ENCODE results near the gene SV2B.

The SV2B gene

DNA sequence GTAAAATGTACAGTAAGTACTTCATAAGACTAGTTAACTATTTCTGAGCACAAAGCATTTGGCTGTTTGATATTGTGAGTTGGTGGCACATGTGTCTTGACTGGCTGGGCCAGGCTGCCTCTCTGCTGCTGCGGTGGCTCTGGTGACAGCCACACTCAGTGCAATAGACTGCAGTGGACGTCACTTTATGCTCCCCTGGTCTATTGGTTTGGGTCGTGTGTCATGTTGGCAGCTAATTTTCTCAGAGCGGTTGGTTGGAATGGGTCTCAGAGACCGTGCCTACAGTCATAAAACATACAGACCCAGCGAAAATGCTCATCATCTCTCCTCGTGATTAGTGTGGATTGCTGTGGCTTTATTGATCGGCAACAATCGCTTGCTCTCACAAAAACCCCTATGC, 71.3 kb downstream of the SV2B start:
- DNase-seq (ENCODE audit: extremely low spot score, insufficient read length, low read depth) (no peak), FAIRE-seq (no peak)

DNA sequence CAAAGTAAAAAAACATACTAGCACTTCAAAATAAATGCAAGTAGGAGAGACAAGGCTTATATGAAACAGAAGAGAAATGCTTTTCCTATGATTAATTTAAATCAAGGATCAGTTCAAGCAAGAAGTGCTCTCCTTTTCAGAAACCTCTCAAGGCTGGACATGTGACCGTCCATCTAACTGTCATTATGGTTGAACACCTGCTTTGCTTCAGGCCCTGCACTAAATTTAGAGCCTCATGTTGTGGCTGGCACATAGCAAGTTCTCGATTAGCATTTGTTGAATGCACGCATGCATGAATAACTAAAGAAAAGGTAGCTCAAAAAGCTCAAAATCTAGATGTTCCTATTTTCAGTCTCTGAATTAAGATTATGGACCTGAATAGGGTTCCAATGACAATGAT, 82.0 kb downstream of the SV2B start:
- no peak for DNase-seq (ENCODE audit: extremely low spot score, insufficient read length, low read depth)
- FAIRE-seq, result no peak

DNA sequence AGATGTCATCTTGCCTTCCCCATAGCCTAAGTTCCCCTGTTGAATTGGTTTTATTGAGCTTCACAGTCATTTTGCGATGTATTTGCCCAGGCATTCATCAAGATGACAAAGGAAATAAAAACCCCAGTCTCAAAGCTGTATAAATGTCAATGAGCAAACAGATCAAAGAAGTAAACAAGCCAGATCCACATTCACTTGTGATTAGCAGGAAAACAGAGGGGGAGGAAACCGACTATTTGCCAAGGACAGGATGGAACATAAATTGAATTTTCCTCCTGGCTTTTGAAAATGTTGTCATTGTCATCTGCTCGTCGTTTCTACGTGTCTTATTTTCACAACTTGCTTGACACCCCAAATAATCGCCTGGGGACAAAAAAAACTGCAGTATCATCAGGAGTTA, 83.5 kb downstream of the SV2B start:
- DNase-seq (ENCODE audit: extremely low spot score, insufficient read length, low read depth), result no peak
- no peak for FAIRE-seq

DNA sequence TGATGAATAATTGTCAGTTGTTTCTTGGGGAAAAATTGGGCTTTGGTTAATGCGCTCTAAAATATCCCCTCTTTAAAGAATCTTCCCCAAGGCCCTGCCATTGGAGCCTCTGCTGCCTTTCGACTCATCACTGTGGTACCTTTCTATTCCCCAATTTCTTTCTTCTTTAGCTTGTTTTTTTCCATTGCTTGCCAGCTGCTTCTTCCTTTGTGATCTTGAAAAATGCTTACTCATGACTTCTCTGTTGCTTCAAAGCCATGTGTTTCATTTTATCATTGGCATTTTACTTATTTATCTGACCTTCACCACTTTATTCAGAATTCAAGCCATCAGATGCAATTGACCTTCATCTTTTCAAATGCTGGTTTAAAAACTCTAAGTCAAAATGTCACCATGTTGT, 84.4 kb downstream of the SV2B start:
- DNase-seq (ENCODE audit: extremely low spot score, insufficient read length, low read depth) (no peak), FAIRE-seq (no peak)

DNA sequence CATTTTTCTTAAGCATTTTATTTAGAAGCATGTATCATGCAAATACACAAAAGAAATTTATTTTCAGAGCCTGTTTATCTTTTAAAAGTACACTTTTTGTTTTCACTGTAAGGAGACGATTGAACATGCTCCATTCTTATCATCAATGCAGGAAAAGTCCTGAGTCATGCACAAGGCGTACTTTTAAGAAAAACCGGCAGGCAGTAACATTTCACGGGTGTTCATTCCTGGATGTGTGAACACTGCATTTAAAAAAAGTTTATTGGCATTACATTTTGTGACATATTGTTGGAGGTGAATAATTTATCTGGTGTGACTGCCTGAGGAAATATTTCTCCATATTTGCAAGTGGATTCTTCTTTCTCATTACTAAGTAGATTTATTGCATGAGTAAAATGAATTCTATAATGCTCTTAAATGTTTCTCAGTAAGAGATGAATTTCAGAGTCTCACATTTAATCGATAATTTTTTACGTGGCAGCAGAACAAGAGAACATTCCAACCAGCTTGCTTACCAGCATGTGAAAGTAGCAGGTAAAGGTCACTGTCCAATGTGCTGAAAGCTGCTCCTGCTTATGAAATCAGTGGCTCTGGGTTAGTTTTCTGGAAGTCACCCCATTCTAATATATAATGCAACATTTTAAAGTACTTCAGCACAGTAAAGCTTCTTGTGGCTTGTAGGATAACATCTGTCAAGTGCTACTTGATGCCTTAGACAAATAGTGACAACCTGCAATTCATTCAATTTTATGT, 87.0 kb downstream of the SV2B start:
- no peak for FAIRE-seq
- DNase-seq (ENCODE audit: extremely low spot score, insufficient read length, low read depth), result no peak

DNA sequence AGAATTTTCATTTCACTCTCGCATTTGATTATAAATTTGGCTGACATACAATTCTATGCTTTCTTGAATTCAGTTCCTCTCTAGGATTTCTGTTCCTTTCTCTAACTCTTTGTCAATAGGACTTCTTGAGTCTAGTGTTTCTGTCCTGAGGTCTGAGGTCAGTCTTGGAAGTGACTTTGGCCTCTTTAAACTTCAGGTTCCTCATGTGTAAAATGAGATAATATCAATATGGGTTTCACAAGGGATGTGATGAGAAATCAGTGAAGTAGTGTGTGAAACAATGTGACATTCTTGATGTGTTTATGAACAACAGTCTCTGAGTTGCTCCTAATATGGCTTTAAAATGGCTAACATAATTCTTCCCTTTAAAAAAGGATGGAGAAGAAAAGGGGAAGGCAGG, 92.2 kb downstream of the SV2B start:
- FAIRE-seq (no peak), DNase-seq (ENCODE audit: extremely low spot score, insufficient read length, low read depth) (no peak)

DNA sequence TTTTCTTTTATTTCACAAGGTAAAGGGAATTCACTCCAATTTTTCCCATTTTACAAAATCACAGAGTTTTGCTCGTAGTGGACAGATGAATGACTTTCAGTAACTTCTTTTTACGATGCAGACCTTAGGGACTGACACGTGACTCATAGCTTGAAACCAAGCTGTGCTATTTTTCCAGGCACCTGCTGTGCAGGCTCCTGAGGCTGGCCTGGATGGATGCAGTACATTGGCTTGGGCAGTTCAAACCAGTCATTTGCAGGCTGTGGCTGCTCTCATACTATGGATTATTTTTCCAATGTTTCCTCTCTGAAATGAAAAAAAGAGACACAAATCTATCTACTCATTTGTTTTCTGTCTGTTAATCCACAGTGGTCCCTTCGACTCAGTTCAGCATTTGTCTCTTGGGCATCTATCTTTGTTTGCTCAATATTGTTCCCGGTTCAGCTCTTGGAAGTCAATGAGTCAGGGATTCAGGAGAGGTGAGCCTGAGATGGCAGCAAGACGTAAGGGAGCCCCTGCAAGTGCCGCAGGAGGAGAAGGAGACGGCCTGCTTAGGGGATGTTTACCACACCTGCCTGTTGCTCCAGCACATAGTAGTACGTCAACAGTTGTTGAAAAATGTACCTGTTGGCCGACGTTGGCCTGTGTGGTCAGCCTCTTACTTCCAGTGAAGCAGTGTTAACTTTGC, 92.8 kb downstream of the SV2B start:
- DNase-seq (ENCODE audit: extremely low spot score, insufficient read length, low read depth) (no peak), FAIRE-seq (no peak)

DNA sequence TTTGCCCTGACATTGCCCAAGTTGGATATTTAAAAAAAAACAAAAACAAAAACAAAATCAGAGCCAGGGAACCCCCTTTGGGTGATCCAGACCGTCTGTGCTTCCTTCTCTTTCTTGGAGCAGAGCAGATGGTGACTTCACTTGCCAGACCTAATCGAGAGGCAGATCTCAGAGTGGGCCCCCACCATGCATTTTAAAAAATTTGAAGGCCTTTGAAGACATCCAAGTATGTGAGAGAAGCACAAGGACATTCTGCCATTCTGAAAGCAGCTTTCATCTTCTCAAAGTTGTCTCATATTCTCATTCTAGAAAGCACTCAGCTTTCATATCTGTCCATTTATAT, 93.3 kb downstream of the SV2B start:
- no peak for FAIRE-seq
- no peak for DNase-seq (ENCODE audit: extremely low spot score, insufficient read length, low read depth)

DNA sequence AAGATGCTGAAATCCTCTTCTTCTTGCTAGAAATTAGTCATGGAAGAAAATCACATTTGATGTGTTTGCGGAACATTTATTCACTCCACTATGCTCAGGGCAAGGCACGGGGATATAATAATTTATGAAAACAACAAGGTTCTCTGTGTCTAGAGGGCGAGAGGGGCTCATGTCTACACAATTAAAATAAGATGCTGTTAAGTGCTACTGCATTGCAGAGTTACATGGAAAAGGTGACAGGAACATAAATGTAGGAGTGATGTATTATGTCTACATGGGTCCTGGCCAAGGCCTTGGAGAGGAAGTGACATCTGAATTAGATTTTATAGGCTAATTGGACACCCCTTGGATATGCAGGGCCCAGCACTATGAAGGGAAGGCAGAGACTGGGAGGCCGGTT, 96.1 kb downstream of the SV2B start:
- no peak for FAIRE-seq
- DNase-seq (ENCODE audit: extremely low spot score, insufficient read length, low read depth), result no peak

DNA sequence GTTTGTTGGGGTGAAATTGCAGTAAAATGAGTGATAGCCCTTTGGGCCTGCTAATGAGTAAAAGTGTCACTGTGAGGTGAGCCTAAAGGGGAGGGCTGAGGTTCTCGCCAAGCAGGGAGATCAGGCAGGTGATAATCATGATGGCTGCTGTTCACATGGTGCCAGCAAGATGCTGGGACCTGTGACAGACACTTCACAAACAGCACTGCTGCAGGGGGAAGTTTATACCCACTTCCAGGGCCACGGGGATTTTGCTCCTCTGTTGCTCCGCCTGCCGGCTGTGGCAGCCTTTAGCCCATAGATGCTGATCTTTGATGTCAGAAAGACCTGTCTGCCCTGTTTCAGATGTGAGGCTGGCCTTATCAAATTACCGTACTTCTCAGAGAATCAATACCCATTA, 96.7 kb downstream of the SV2B start:
- FAIRE-seq (no peak), DNase-seq (ENCODE audit: extremely low spot score, insufficient read length, low read depth) (no peak)

DNA sequence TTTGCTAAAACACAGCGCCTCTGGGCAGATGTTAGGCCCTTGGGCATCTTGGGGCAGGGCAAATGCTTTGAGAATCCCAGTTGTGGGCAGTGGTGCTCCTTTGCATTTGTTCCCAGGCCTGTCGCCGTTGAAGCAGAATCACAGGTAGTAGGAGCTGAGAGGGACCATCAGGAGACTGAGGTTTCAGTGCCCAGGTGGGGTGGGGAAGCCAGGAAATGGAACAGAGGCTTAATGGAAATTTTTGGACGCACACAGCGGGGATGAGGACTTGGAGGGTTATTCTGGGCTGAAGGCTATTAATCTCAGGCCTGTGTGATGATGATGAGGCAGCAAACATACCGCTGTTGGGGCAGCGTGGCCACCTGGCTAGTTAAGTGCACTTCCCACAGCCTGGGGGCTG, 99.5 kb downstream of the SV2B start:
- no peak for FAIRE-seq
- no peak for DNase-seq (ENCODE audit: extremely low spot score, insufficient read length, low read depth)

DNA sequence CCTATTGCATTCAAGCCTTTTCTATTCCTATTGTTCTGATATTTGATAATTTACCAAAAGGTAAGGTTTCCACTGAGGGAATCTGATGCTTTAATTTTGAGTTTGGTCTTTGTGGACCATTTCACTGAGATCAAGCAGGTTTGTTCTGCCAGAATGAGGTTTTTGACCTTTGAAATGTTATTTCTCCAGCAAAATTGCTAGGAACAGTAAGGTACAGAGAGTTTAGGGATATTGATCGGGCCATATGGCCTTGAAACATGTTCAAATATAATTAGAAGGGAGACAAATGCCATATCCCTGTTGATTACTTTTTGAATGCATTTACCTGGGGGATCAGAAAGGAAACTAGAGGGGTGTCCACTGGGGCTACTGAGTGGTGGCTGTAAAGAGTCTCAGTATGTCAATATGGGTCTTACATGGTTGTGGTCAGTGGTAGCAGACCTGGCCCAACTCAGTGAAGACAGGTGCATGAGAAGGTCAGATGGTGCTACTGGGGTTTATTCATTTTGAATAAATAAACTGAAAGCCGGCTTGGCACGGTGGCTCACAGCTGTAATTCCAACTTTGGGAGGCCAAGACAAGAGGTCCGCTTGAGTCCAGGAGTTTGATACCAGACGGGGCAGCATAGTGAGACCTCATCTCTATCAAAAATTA, 100.2 kb downstream of the SV2B start:
- DNase-seq (ENCODE audit: extremely low spot score, insufficient read length, low read depth) (no peak), FAIRE-seq (no peak)

DNA sequence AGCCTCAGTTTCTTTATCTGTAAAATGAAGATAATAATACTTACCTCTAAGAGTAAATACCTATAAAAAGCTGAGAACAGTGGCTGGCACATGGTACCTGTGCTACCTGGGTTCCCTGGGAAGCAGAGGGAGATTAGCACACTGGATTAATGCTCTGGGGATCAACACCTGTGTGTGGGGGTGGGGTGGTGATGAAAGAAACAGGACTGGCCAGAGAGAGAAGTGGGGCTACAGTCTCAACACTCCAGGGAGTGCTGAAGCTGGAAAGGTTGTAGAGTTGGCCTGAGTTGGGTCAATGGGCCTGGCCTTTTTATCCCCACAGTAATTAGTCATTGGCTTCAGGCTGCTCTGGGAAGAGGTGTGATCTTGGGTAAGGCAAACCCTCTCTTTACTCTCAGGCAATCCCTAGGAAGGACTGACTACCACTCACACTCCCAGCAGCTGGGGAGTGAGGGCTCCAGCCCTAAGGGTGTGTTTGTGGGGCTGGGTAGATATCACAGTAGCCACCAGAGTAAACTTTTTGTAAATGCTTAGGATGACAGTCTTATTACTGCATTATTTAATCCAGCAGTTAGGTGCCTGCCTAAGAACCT, 102.5 kb downstream of the SV2B start:
- FAIRE-seq, result no peak
- no peak for DNase-seq (ENCODE audit: extremely low spot score, insufficient read length, low read depth)

DNA sequence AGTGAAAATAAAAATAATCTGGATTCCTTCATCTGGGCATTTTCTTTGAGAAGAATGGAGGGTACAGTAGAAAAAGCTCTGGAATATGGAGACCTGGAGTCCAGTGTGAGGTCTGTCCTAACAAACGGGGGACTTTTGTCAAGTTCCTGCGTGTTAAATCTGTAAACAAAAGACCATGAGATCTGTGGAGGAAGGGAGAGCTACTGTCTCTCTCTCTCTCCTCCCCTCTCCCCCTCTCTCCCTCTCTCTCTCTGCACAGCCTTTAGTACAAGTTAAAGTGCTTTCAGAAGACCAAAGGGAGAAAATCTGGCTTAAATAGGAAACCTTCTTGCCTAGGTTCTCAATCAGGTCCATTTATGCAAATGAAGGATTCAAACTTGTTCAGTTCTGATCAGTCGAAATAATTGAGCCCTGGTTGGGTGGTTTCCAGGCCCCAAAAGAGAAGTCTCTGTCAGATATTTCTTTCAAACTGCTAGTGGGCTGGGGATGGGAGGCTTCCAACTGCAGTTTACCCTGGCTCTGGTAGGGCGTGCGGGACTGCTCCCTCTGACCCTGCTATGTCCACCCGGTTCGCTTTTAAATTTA, 103.7 kb downstream of the SV2B start:
- FAIRE-seq (no peak), DNase-seq (ENCODE audit: extremely low spot score, insufficient read length, low read depth) (no peak)

DNA sequence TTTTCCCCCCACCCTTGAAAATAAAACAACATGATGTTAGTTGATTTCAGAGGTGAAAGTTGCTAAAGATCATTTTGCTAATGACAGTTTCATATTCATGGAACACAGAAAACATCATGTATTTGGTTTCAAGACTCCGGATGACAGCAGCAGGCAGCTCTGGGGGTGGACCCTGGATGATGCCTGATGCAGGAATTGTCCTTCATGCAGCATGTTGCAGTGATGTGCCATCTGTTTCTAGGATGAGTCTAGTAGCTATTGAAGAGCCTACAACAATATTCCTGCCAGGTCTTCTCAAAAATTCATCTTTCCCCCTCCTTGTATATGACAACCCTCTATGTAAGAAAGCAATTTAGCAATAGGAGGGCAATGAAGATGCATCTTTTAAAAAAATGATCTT, 108.3 kb downstream of the SV2B start:
- FAIRE-seq (no peak), DNase-seq (ENCODE audit: extremely low spot score, insufficient read length, low read depth) (no peak)

DNA sequence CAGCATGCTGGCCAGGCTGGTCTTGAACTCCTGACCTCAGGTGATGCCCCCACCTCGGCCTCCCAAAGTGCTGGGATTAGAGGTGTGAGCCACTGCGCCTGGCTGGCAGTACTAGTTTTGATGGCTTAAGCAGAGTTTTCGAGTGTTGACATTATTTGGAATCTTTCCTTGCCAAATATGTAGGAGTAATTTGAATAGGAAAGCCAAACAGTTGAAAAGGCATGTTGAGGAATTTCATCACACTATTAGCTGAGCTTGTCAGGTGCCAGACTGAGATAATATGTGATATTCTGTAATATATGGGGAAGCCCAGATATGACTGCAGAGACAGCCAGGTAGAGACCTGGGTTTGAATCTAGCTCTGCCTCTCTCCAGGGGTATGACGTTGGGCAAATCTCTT, 109.3 kb downstream of the SV2B start:
- FAIRE-seq, result no peak

DNA sequence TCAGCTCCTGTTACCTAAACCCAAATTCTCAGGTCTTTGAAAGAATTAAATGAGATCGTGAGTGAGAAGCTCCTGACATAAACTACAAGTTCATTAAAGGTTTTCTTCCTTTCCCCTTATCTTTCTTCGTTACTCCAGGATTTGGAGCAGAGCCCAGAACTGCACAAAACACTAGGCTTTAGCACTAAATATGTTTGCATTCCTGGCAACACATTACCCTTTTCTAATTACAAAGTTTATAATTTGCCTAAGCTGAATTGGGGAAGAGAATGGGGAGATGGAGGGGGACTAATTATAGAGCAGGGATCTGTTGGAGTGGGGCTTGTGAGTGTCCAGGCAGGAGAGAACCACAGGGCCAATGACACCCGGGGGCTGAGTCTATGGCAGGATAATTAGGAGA, 109.7 kb downstream of the SV2B start:
- no peak for FAIRE-seq
- DNase-seq (ENCODE audit: extremely low spot score, insufficient read length, low read depth), result no peak

More for the DNA sequence above, 109.3 kb downstream of the SV2B start:
- DNase-seq (ENCODE audit: extremely low spot score, insufficient read length, low read depth), result no peak

DNA sequence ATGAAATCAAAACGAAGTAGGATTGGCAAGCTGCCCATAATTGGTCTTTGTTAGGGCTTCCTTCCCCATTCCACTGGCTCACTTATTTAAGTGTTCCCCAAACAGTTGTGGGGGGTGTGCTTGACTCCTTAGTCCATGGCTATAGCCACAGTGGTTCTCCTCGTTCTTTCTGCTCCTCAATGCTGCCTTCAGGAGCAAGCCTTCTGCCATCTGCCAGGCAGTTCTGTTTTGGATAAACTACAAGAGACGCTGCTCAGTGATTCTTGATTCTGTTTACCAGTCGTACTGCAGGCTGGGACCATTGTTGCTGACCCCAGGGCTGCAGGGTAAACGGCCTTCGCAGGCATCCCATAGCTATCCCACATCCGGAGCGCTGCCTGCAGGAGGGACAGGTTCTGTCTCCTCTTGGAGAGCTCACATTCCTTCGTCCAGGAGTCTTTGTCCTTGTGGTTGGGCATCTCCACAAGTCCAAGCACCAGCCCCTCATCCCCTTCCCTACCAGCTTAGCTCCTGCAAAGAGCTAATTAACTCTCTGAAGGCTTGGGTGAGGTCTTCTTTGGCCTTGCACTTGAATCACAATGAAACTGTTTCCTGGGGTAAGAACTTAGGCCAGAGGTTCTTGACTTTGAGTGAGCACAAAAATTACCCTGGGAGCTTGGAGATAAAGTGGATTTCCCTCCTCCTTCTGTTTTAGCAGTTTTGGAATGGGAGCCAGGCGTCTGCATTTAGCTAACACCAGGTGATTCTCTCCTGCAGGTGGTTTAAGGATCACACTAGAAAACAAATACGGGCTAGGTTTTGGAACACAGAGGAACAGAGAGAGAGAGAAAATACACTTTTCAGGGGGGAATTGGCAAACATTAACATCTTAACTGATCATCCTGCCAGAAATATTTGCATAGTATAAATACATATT, 114.9 kb downstream of the SV2B start:
- FAIRE-seq, result no peak
- no peak for DNase-seq (ENCODE audit: extremely low spot score, insufficient read length, low read depth)

DNA sequence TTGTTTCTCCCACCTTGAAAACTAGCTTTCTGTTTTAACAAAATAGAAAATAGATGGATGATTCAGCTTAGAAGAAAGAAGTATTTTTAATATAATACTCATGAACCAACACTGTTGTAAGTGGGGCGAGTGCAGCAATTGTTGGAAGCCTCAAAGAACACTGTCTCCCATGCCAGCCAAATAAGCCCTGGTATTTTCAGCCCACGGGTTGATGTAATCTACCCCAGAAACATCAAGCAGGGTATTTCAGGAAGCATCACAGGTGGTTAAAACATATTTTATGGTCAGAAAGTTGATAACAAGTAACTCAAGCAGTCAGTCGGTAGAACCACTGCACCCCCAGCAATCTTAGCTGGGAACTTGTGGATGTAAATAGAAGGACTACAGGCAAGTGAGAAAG, 115.9 kb downstream of the SV2B start:
- no peak for DNase-seq (ENCODE audit: extremely low spot score, insufficient read length, low read depth)
- FAIRE-seq, result no peak

DNA sequence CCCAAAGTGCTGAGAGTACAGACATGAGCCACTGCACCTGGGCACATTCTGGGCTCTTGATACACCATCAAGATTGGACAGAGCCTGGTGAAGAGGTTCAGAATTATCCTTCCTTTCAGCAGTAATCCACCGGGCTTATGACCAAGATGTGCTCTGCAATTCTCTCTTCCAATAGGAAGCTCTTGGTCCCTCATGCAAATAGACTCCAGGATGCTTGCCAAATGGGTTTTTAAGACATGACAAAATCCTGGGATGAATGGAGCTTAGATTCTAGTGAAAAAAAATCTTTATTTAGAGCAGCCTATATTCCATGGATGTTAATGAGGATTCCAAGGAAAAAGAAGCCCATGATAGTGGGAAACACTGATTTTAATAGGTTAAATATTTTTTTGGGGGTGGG, 119.1 kb downstream of the SV2B start:
- no peak for DNase-seq (ENCODE audit: extremely low spot score, insufficient read length, low read depth)
- FAIRE-seq, result no peak

All from GM18507 (cell line).